RCC 7860 (cell line): Measurements from ENCODE around the gene KHNYN.

Source experiments
- DNase-seq: peaks from one replicate; pipeline ENCODE4 v3.0.0-alpha.2; 2015; ENCODE audit warnings: low spot score
- FAIRE-seq: peaks from 2 replicates; lab custom pipeline; 2012; peaks lifted over from hg19 to GRCh38; lab: Jason Lieb, UNC

The KHNYN gene

DNA sequence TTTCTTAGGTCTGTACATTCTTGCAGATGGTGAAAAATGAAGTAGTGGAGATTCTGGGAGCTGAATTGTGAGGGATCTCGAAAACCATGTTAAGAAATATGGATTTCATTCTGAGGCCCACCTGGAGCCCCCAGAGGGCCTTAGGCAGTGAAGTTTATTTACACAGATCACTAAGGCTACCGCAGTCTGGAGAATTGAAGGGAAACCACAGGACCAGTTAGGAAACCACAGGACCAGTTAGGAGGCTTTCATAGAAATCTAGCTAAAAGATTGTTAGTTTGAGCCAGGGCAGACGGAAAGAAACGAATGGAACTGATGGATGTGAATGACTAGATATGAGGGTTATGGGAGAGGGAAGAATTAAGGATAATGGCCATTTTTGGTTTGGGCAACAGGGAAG is 7.5 kb upstream of the KHNYN start:
- FAIRE-seq (no peak), DNase-seq (no peak)

DNA sequence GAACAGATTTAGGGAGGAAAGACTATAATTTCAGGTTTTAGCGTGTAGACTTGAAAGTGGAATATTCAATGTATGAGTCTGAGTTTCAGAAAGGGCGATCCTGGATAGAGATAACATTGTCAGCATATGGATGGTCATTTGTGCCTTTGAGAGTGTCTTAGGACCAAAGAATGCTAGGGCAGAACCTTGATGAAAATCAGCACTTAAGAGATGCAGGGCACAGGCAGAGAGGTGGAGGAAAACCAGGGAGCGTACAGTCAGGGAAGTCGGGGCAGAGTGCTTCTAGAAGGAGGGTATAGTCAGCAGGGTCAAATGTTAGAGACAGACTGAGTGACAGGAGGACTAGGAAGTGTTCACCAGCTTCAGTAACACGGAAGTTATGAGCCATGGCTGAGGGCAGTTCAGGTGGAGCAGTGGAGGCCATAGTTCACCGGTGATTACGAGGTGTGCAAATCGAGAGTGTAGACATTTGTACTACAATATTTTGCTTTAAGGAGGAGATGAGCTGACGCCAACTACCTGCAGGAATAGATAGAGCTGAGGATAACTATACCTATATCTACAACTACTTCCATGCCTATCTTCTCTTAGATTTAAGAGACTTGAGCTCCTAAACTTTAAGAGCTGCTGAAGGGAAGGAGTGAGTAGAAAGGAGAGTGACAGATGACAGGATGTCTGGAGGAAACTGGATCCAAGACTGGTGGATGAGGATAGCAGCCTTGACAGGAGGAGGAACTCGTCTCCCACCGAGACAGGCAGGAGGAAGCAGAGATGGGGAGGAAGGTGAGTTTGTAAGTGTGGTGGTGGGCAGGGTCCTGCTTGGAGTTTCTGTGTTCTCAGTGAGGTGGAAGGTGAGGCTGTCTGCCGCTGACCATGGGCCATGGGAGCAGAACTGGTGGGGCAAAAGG is 6.8 kb upstream of the KHNYN start:
- FAIRE-seq (no peak), DNase-seq (no peak)

DNA sequence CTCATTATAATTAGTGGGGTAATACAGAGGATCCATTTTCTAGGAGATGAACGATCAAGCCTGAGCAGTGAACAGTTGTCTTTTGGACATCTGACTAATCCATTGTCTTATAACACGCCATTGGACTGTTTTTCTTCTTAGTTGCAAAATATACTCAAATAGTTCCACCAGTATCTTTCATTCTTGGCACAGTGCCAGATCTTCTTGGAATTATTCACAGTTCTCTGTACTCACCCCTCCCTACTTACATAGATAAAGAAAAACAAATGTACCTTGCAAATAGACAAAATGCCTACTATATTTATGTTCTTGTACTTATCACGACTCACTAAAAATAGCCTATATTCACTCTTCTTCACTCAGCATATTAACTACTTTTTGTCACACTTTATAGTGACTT is 4.0 kb upstream of the KHNYN start:
- no peak for DNase-seq
- no peak for FAIRE-seq

DNA sequence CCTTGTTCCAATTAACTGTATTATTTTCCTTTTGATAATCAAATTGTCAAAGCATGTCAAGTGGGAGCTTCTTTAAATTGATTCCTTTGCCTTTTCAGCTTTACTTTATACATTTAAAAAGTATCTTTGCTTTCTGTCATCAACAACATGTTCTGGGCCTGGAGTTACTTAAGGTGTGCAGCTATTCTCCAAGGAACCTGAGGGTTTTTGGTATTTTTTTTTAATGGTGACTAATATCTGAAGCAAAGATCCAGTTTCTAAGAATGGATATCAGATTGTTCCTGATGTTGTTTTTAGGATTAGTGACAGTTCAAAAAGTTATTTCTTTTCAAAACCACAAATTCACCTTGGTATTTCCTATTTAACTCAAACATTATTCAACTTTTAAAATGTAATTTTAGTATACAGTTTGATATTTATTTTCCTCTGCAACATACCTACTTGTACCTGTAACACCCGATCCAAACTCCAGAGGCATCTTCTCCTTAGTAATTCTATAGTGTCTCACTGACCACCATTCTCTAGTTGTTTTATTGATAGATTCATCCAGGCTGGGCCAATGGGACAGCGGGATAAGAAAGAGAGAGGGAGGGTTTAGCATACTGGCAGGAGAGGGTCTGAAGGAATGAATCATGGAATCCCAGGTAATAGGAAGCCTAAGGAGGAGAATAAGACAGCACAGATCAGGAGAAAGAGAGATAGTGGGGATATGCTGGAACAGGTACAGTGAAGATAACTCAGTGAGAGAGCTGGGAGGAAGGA is 3.4 kb upstream of the KHNYN start:
- FAIRE-seq: no peak

DNA sequence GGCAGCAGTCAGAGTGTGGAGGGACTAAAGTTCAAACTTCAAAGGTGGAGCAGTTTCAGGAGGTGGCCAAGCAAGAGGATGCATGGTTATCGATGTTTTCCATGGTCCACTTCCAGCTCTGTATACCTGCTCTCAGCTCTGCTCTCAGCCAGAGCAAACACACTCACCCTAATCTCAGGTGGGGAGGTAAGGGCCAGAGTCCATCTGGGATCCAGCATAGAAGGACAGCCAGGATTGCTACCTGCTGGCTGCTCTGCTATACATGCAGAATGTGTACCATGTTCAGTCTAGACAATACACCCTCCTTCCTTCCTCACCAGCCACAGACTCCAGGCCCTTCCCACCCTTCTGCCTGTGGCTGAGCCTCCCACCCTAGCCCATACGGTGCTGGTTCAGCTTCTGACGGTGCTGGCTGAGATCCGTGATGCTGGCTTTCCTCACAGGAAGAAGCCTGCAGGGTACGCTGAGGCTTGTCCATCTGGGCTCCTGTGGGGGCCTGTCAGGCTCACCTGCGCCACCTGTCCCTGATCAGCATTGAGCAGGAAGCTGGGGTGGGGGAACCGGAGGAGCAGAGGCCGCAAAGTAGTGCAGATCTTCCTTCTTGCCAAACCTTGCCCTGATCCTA is 2.7 kb upstream of the KHNYN start:
- FAIRE-seq (no peak), DNase-seq (no peak)

More for the DNA sequence above, 3.4 kb upstream of the KHNYN start:
- DNase-seq: no peak

DNA sequence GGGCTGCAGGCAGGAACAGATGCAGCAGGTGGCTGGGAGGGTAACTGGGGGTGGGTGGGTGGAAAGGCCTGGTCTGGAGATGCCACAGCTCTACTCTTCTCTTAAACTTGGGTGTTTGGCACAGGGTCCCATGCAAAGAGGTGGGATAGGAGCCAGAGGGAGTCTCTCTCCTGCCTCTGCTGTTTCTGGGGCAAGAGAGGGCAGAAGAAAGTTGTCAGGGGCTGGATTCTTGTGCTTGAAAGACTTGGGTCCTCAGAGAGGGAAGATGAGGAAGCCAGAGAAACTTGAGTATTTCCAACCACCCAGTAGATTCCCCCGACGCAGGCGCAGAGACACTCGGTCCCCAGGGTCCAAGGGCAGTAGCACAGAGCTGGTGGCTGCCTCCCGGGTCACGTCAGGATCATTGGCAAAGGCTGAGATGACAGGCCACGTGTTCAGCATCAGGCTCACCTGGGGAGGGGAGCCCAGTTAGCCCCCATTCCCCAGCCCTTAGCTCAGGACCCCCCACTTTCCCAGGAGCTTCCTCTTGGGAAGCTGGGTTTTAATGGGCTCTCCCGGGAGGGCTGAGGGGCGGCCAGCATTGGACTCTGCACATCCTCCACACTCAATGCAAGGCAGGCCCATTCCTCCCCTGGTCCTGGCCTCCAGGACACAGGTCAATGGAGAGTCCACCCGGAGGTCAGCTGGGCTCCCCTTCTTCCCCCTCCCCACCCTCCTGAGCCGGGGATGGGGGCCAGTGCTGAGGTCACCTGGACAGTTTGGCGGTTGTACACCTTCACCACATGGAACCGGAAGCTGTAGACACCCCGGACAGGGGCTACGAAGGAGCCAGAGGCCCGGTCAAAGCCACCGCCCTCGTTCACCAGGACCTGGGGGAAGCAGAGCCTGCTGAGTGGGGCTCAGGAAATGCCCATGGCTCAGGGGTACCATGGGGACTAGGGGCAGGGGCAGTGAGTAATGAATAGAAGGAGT is 1.9 kb upstream of the KHNYN start:
- DNase-seq: no peak
- no peak for FAIRE-seq

DNA sequence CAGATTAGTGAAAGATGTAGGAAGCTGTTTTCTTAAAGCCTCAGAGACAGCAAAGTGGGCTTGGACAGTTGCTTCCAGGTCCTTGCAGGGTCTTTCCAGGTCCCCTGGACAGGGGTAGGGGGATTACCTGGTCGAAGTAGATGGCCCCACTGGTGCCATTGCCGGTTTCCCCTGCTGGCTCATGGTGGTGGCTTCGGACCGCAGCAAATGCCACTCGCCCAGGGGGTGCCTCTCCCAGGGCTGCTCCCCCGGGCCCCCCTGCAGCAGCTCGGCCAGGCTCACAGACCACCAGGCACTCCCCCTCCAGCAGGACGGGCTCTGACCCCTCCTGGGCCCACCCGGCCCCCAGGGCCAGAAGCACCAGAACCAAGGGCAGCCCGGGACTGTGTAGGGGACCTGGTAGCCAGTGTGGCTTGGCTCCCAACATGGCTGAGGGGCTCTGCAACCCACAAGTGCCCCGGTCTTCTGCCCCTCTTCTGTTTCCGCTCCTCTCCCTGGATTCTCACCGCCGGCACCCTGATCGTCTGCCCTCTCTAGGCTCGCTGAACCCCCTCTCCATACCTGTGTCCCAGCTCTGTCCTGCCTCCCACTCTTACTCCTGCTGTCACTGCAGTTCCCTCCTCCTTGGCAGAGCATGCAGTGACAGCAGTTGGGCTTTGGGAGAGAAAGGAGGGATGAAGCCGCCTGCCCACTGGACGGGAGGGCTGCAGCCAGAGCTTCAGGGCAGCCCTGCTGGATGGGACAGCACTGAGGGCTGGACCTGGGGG is 943 bp upstream of the KHNYN start:
- FAIRE-seq (no peak), DNase-seq (no peak)

DNA sequence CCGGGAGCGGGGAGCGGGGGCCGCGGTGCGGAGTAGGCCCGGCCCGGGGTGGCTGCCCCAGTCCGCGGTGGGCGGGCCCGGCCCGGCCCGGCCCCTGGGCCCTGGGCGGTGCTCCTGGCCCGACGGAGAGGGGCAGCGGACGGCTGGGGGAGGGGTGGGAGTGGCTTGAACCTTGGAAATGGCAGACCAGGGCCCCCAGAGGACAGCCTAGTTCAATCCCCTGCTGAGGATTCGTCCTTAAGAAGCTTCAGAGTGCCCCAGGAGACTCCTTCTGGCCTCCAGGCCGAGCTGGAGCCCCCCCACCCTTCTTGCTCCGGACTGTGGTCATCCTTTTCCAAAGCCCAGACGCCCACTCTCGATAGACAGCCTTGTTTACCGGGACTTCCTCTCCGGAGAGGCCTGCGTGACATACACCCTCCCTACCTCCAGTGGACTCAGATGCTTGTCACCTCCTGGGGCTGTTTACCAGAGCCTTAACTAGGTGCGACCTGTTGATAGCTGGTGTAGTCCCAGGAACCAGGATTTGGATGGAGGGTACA is 458 bp downstream of the KHNYN start:
- FAIRE-seq (no peak), DNase-seq (no peak)

DNA sequence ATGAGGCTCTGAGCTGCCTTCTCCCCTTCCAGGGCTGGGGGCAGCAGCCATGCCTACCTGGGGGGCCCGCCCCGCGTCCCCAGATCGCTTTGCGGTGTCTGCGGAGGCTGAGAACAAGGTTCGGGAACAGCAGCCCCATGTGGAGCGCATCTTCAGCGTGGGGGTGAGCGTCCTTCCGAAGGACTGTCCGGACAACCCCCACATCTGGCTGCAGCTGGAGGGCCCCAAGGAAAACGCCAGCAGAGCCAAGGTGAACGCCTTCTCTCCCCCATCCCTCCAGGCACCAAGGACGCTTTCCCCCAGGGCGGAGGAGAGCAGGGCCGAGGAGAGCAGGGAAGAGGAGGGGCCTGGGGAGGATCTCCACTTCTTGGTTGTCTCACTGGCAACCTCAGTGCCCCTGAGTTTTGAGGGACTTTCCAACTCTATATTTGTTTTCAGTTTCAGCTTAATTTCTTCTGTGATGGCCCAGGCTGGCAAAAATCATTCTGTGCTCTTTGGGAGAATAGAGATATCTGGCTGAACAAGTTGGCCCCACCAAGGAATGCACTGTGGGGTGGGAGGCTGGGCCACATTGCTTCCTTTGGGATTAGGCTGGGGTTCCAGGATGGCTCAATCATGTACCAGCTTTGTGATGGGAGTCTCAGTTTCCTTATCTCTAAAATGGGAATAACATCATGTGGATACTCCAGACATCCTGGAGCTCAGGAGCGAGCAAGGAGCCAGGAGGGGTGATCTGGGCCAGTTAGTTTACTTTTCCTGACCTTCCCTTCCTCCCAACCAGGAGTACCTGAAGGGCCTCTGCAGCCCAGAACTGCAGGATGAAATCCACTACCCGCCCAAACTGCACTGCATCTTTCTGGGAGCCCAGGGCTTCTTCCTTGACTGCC is 1.2 kb downstream of the KHNYN start:
- DNase-seq: no peak
- FAIRE-seq: no peak

DNA sequence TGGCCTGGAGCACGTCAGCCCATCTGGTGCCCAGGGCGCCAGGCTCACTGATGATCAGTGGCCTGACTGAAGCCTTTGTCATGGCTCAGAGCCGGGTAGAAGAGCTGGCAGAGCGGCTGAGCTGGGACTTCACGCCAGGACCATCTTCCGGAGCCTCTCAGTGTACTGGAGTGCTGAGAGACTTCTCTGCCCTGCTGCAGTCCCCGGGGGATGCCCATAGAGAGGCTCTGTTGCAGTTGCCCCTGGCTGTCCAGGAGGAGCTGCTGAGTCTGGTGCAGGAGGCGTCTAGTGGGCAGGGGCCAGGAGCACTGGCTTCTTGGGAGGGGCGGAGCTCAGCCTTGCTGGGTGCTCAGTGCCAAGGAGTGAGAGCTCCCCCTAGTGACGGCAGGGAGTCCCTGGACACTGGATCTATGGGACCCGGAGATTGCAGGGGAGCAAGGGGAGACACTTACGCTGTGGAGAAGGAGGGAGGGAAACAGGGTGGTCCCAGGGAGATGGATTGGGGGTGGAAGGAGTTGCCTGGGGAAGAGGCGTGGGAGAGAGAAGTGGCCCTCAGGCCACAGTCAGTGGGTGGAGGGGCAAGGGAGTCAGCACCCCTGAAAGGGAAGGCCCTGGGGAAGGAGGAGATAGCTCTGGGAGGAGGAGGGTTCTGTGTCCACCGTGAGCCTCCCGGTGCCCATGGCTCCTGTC is 2.0 kb downstream of the KHNYN start:
- DNase-seq (peak; percentile 68), FAIRE-seq (no peak)

DNA sequence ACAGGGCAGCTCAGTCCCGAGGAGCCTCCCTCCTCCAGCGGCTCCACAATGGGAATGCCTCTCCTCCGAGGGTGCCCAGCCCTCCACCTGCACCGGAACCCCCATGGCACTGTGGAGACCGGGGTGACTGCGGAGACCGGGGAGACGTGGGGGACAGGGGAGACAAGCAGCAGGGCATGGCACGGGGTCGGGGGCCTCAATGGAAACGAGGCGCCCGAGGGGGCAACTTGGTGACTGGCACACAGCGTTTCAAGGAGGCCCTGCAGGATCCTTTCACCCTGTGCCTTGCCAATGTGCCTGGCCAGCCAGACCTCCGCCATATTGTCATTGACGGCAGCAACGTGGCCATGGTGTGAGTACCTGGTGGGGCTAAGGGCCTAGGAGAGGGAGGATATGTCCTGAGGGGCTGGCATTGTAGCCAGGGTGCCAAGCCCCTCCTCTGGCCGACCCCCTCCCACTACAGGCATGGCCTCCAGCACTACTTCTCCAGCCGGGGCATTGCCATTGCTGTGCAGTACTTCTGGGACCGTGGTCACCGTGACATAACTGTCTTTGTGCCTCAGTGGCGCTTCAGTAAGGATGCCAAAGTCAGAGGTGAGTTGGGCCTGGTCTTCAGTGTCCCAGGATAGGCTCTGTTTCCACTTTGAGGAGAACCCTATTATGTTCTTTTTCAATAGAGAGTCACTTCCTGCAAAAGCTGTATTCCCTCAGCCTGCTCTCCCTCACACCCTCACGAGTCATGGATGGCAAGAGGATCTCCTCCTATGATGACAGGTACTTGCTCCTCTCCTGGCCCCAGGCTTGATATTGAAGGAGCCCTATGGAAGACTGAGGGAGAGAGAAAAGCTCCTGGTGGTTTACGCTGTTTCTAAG is 2.7 kb downstream of the KHNYN start:
- FAIRE-seq (no peak), DNase-seq (no peak)

DNA sequence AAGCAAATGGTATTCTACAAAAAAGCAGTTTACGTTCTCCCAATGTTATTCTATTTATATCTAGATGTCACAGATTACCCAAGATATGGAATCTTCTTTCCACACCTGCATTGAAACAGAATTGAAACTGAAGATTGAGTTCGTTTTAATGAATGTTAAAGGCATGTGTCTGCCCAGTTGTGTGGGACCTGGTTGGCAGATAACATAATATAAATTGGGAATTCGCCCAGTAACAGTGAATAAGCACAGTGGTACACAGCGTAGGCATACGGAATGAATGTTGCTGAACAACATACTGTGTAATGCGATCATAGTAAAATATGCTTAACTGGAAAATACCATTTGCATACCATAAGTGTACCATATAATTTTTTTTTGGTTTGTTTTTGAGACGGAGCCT is 4.3 kb downstream of the KHNYN start:
- FAIRE-seq (no peak), DNase-seq (no peak)

DNA sequence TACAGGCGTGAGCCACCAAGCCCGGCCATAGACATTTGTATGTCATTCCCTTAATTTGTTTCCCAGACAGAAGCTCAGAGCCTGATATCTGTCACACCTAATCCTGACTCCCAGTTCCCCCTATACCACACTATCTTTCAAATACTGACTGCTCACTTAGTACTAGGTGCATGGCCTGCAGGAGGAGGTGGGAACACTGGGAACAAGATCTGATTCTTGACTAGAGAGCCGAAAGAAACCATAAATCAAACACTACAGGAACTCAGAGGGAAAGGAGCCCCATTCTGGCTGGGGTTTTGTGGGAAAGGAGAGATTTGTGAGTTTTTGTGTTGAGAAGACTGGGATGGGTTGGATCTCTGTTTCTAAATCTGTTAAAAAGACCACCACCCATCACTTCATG is 4.9 kb downstream of the KHNYN start:
- no peak for DNase-seq
- FAIRE-seq: no peak

DNA sequence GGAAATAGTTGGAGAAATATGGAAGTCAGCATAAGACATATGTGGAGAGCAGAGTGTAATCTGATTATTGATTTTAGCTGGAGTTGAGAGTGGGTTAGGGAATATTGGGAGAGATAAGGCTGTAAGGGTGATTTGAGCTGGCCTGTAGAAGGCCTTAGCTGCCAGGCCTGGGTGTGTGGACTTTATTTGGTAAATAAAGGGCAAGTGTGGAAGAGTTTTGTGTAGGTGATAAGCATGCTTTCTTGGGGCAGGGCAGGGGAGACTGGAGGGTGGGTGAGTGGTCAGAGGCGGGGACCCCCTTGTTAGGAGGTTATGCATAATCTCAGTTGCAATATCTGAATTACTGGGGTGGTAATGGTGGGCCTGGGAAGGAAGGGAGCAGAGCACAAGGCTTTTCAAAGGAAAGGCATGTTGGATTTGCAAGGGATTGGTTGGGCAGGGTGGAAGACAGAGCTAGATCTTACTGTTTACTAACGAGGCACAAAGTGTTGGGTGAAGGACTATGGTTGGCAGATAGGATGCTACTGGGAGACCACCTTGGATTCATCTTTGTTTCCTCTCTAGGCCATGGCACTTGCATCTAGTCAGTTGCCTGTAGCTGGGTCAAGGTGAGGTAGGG is 5.5 kb downstream of the KHNYN start:
- FAIRE-seq: no peak
- DNase-seq: no peak

DNA sequence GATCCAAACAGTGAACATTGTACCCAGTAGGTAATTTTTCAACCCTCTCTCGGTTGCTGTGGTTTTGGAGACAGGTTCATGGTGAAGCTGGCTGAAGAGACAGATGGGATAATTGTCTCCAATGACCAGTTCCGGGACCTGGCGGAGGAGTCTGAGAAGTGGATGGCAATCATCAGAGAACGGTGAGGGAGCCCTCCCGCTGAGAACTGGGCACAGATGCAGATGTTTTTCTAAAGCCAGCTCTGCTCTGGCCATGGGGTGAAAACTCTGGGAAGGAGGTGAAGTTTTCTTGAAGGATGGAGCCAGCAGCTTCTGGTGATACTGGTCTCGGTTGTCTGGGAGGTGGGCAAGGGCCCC is 6.2 kb downstream of the KHNYN start:
- DNase-seq (no peak), FAIRE-seq (no peak)

DNA sequence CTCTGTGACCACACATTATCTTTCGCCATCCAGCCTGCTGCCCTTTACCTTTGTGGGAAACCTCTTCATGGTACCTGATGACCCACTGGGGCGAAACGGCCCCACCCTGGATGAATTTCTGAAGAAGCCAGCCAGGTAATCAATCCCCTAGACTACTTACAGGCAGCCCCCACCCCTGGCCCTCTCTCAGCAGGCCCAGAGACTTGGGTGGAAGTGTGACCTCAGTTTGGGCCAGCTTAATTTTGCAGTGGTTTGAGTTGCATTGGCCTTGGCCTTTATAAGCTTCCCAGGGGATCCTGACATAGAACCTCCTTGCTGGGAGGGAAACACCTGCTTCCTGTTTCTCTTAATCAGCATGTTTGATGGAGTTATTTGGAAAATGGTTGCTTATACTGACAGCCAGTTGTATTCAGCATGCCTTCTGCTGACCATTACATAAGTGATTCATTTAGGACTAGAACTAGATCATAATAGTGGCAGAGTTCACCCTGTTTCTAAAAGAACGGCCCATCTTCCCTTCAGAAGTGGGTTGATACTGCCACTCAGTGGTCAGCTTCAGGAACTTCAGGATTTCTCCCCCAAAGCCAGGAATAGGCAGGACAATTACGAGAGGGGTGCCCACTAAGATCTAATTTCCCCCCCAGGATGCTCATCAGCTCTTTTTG is 6.7 kb downstream of the KHNYN start:
- FAIRE-seq: no peak
- peak; percentile 31 for DNase-seq
